Peyer's patch (tissue), 4 donors: Measurements from ENCODE around the gene CD40.

ENCODE experiments used
- POLR2A ChIP-seq, 2 donors: fragments of 450-650 bp; IDR thresholded peaks; one replicate each; pipeline ENCODE4 v1.5.1; 2017; ENCODE audit warnings: antibody characterized with exemption in 2 of 2, mild to moderate bottlenecking in 2 of 2, moderate library complexity in 2 of 2
- TF ChIP-seq, protein P1 (sequence below), 6 experiments: fragments of 450-650 bp in 4 of 6; fragments of 200-600 bp in 2 of 6; sonication (generic) in 1 of 6; IDR thresholded peaks; one replicate each; pipeline ENCODE4 v1.5.1; 2017 to 2019; ENCODE audit warnings: antibody characterized with exemption in 6 of 6, mild to moderate bottlenecking in 3 of 6, moderate library complexity in 1 of 6

GRCh38 chr20:46077642-46078305 lies 40.3 kb upstream of the CD40 start:
- TF ChIP-seq, protein P1, sequence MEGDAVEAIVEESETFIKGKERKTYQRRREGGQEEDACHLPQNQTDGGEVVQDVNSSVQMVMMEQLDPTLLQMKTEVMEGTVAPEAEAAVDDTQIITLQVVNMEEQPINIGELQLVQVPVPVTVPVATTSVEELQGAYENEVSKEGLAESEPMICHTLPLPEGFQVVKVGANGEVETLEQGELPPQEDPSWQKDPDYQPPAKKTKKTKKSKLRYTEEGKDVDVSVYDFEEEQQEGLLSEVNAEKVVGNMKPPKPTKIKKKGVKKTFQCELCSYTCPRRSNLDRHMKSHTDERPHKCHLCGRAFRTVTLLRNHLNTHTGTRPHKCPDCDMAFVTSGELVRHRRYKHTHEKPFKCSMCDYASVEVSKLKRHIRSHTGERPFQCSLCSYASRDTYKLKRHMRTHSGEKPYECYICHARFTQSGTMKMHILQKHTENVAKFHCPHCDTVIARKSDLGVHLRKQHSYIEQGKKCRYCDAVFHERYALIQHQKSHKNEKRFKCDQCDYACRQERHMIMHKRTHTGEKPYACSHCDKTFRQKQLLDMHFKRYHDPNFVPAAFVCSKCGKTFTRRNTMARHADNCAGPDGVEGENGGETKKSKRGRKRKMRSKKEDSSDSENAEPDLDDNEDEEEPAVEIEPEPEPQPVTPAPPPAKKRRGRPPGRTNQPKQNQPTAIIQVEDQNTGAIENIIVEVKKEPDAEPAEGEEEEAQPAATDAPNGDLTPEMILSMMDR (IDR thresholded peaks at IDR 0.05): no peak
- no peak for TF ChIP-seq POLR2A (IDR thresholded peaks at IDR 0.05)
